ENCODE results near the gene WIZ.
"Not testable (repeated sequence)": the region's sequence is repeated elsewhere in the genome, so short reads cannot be mapped to it uniquely, and the experiment has no call there.

Gene WIZ

DNA sequence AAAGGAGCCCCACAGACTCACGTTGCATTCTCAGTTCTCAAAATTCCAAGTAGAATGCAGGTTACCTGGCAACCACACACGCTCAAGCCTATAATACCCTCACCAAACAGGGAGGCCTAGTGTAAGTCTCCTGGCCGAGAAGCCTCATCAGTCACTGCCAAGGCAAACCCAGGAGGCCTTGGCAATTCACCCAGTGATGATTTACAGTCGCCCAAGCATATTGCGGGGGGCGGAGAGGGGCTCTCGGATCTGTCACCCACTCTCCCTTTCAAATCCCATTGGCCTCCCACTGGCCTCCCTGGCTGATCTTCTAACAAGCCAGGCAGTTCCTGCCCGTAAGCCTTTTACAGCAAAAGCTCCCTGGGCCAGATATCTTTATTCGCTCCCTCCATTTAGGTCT is 32.1 kb downstream of the WIZ start:
- no peak for DNase-seq

GRCh38 chr19:15412832-15413231 is 36.9 kb downstream of the WIZ start:
- DNase-seq = no peak

GRCh38 chr19:15411351-15411750 is 38.4 kb downstream of the WIZ start:
- not testable (repeated sequence) for DNase-seq

DNA sequence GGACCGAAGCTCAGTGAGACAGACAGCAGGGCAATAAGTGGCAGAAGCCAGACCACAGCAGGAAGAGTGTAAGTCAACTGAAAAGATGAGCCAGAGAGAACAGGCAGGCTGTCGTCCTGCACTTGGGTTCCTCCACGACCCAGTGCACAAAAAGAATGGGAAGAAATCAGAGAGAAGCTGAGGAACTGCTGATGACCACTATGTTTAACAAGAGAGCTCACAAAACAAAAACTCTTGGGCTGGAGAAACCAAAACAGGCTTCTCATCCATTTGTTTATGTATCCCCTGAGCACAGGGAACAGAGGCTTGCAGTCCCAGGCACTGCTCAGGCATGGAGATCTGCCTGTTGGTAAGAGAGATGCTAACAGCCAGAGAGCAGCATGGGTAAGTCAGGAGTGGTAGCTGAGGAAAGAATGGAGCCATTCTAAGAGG is 45.0 kb downstream of the WIZ start:
- peak in 7 of 56 donors; percentile 4 to 23 (median 17) for DNase-seq

- no peak for DNase-seq
Measured at GRCh38 chr19:15404097-15404779, 45.5 kb downstream of the WIZ start.

GRCh38 chr19:15403151-15403531 is 46.6 kb downstream of the WIZ start:
- no peak for DNase-seq

GRCh38 chr19:15402411-15403150 is 47.2 kb downstream of the WIZ start:
- no peak for DNase-seq

DNA sequence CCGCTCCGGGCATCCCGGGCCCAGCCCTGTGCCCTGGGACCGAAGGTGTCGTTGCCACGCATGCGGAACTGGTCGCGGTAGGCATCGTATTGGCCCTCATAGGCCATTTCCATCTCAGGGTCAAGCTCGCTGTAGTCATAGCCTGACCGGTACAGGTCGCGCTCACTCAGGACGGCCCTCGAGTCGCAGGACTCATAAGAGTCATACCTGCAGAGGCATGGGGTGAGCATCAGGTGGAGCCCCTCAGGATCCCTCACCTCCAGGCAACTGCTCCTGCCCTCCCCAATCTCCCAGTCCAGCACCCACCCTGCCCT is 48.4 kb downstream of the WIZ start:
- DNase-seq = no peak

DNA sequence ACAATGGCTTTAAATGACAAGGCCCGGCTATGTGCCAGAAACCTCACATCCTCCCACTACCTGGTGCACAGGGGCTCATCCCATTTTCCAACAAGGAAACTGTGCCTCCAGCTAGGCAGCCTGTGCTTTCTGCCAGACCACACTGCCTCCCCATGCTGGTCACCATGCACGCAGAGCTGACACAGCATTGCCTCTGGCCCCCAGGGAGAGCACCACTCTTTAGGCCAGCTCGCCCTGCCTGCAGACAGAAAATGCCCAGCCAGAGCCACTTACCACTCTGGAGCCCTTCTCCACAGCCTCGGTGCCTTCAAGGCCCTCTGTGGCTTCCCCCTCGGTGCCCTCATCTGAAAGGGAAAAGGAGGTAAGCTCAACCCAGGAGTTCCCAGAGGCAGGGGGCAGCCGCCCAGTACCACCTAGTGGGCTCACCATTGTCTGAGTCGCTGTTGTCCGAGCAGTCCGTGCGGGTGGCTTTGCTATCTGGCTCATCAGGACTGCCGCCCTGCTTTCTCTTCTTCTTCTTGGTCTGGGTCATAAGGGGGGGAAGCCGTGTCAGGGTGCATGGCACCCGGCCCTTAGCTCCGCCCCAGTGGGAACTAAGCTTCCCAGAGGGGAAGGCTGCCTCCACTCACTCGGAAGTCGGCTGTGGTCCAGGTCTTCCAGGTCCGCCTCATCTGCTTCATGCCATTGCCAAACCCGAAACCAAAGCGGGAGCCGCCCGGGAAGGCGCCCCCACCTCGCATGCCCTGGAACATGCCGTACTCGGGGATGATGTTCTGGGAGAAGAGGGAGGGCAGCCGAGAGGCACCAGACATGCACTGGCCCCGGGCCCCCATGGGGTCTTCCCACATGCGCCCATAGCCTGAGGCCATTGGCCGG is 49.0 kb downstream of the WIZ start:
- no peak for DNase-seq

- no peak for DNase-seq
Measured at GRCh38 chr19:15399635-15400034, 50.1 kb downstream of the WIZ start.

DNA sequence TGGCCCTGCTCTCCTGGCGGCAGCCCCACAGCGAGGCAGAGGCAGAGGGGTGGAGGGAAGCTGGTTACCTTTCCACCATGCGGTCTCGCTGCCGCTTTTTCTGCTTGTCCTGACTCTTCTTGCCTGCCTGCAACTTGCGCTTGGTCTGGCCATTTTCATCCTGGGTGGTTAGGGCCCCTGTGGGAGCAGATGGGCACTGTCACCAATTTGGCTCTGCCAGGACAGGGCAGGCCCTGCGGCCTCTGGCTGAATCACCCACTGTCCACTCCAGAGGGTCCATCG is 50.6 kb downstream of the WIZ start:
- DNase-seq = no peak

- DNase-seq = no peak
Measured at GRCh38 chr19:15398501-15399233, 51.1 kb downstream of the WIZ start.

DNA sequence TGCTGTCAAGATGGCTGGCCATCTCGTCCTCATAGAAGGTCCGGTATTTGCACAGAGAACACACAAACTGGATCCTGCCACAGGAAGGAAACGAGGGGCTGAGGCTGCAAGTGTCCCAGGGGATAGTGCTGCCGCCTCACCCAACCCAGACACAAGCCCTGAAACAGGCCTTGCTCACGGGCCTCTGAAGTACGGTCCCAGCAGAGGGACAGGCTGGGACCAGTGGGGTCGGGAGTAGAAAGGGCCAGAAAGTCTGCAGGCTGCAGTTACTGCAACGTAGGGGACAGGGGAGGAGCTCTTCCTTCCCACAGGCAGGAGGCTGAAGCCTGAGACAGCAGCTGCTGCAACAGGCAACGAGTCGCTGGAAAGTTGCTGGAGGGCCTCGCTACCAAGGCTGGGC is 52.0 kb downstream of the WIZ start:
- DNase-seq = no peak

DNA sequence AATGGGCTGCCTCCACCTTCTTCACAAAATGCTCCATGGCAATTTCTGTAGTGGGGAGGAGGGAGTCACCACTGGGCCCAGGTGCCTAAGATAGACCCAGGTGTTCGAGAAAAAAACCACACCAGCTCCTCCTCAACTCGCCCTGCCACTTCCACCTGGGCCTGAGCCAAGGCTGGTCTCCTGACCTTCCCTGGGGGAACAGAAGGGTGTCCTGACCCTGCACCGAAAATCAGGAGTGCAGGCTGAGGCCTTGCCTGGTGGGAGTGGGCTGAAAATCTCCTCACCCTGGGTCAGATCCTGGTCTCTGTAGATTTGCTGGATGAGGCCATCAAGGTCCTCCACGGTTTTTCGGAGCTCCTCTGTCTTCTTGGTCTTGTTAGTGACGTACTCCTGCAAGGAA is 52.5 kb downstream of the WIZ start:
- DNase-seq = no peak

GRCh38 chr19:15396436-15396835 is 53.3 kb downstream of the WIZ start:
- DNase-seq = no peak

GRCh38 chr19:15395251-15395650 is 54.5 kb downstream of the WIZ start:
- not testable (repeated sequence) for DNase-seq

GRCh38 chr19:15394426-15394825 is 55.3 kb downstream of the WIZ start:
- DNase-seq = no peak

GRCh38 chr19:15393963-15394362 is 55.8 kb downstream of the WIZ start:
- no peak for DNase-seq

DNA sequence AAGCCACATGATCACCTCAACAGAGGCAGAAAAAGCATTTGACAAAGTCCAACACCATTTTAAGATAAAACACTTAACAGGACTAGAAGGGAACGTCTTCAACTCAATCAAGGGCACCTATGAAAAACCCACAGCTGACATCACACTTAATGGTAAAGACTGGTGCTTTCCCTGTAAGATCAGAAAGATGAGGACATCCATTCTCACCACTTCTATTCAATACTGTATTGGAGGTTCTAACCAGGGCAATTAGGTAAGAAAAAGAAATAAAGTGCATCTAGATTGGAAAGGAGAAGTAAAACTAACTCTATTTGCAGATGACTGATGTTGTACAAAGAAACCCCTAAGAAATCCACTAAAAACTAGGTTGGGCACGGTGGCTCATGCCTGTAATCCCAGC is 58.9 kb downstream of the WIZ start:
- no peak for DNase-seq

DNA sequence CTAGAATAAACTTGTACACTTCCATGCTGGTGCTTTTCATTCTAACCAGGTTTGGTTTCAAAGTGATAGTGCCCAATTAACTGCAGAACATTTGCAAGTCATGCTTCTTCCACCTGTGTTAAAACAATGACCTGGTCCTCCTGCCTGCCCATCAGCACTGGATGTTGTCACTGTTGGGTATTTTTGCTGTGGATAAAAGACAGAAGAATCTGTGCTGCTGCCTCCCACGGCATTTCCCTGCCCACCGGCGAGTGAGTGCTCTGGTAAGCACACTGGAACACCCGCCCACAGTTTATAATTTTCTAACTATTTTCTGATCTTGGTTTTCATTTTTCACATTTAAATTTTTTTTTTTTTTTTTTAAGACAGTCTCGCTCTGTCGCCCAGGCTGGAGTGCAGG is 67.9 kb downstream of the WIZ start:
- peak in 4 of 56 donors; percentile 10 to 27 (median 16) for DNase-seq

GRCh38 chr19:15381429-15381828 is 68.3 kb downstream of the WIZ start:
- DNase-seq = no peak

Data from nucleus accumbens (tissue), 56 donors.